Activated T-helper 9 cell treated with anti-CD3 and anti-CD28 coated beads, Interleukin-2, amount 50 U/mL, for 16 hours (primary cell): ENCODE data around the gene SLC9A3.
"Not testable (repeated sequence)": the region's sequence is repeated elsewhere in the genome, so short reads cannot be mapped to it uniquely, and the experiment has no call there.

Experiments used
- DNase-seq: peaks from one replicate; pipeline ENCODE4 v3.0.0-alpha.2; 2020; ENCODE audit warnings: low read depth

SLC9A3 gene

DNA sequence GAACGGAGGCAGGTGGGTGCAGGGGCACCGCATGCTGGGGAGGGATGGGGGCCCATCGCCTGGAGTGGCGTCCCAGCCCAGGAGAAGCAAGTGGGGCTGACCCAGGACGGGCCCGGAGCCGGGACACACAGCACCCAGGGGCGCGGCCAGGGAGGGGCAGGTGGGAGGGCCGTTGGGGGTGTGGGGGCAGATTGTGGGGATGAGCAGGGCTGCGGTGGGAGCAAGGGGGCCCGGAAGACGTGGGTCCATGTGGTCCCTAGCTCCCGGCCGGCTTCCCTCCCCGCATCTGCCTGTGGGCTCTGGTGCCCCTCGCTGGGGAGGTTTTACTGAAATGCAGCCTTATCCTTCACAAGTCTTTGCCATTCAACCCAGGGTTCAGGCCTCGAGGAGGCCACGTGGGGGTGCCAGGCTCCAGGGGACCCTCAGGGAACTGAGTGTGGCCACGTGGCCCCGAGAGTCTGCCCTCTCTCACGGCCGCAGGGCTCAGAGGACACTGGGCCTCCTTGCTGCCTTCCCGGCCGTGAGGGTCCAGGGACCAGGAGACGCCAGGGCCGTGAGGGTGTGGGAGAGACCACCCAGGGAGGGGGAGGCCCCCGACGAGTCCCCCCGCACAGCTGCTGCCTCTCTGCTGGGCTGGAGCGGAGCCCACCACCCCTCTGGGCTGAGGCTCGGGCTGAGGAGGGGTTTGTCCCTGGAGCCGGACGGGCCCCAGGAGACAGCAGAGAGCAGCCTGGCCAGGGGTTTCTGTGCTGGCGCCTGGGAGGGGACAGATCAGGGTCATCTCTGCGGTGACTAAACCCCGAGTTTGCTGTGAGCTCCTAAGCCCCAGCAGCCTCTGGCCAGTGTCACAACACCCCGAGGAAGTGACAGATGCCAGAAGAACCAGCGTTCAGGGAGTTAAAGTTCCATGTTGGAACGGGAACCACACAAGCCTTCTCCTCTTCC is 35.2 kb downstream of the SLC9A3 start:
- DNase-seq = no peak

DNA sequence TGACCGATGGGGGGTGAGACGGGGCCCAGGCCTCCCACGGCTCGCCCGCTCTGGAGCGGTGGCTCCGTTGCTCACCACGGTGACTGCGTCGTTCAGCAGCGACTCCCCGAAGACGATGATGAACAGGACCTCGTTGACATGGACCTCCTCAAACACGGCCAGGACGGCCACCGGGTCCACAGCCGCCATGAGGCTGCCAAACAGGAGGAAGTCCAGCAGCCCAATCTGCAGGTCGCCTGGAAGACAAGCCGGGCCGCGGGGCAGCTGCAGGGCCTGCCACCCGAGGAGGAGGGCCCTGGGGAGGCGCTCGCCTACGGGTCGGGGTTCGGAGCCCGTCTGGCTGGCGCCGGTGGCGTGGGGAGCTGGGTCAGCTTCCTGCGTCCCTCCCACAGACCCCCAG is 36.0 kb downstream of the SLC9A3 start:
- no peak for DNase-seq

DNA sequence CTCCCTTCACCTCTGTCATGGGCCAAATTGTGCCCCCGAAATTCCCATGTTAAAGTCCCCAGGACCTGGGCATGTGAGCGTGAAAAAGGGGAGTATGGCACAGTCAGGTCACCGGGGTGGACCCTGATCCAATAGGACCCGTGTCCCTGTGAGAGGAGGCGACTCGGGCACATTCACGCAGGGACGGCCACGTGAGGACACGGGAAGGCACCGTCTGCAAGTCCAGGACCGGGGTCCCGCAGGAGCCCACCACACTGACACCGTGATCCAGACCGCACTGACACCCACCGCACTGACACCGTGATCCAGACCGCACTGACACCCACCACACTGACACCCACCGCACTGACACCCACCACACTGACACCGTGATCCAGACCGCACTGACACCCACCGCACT is 37.7 kb downstream of the SLC9A3 start:
- DNase-seq = not testable (repeated sequence)

DNA sequence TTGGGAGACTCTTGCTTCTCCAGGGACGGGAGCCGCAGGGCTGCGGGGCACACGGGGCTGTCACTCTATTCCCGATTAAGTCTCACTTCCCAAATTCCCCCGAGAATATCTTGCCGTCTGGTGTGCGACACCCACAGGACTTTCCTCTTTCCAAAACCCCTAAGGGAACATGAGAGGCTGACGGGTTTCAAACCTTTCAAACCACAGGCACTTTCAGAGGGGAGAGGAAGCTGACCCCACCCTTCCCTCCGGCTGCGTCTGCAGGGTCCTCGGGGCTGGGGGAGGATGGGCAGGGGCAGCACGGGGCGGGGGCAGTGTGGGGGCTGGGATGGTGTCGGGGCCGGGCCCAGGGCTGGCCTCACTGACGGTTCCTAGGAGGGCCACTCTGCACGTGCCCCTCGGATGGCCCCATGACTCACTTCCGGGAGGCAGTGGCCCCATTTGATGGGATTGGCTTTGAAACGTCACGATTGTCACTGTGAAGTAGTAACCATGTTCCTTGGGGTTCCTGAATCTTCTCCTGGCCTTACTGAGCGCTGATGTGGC is 38.2 kb downstream of the SLC9A3 start:
- DNase-seq = no peak

DNA sequence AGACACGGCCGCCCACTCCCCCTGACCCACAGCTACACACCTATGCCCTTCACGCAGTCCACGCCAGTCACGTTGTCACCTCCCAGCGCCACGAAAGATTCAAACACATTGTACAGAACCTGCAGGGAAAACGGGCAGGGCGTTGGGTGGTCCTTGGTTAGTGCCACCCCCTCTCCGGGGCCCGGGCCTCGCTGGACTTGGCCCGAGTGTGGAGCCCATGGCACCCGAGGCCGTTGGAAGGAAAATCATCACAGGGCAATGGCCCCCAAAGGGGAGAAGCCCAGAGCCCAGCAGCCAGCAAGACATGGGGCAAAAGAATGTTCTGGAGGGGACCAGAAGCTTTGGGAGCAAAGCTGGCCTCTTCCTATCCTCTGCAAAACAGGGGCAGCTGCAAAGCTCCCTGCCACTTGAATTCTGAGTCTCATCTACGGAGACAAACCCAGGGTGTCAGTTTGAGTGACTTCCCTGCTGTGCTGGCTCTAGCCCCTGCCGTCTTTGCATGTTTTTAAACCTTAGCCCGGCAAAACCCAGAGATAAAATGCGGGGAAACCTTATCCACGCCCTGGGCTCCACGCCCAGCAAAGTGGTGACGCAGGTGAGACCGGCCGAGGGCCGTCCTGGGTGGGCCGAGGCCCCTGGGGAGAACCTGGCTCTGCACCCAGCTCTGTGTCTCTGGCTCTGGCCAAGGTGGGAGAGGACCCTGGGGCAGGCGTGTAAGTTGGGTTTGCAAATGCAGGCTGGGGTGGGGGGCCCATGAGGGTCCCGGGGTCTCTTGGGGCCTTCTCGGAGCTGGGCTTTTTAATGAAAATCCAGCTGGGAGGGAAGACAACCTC is 38.9 kb downstream of the SLC9A3 start:
- DNase-seq = no peak

DNA sequence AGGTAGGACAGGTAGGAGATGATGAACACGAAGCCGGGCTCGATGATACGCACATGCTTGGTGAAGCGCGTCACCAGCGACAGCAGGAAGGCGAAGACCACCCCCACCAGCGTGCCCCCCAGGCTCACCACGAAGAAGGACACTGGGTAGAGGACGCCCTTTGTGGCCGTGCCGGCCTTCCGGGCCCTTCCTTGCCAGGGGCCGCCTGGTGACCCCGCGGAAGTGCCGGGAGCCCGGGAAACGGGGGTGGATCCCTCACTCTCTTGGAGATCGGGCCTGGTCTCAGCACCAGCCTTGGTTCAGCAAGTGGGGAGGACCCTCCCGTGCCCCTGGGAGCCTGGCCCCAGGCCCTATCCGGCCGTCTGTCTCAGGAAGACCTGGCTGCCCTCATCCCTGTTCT is 39.7 kb downstream of the SLC9A3 start:
- DNase-seq = no peak

DNA sequence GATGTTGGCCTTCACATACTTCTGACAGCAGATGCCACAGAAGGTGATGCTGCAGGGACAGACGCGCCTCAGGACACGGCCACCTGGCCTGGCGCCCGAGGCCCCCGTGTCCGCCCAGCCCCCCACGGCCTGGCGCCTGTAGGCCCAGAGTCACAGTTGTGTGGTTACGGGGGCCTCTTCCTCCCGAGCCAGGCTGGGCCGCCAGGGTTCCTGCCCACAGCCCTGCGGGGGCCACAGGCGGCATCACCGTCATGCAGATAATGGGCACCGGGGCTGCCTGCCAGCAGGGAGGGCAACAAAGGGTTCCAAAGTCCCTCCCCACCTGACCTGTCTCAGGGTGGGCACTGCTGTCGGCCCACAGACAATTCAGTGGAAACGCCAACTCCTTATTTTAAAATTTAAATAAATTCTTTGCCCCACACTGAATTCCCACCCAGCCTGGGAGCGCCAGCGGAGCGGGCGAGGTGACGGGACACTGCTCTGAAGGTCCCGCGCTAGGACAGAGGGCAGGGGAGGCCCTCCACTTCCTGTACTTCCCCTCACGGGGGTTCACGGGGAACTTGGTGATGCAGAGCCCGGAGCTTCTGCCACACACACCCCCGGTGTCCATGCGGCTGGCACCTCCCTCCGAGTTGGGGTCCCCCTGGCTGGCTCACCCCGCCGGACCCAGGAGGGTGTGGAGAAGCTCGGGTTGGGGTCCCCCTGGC is 40.7 kb downstream of the SLC9A3 start:
- no peak for DNase-seq

DNA sequence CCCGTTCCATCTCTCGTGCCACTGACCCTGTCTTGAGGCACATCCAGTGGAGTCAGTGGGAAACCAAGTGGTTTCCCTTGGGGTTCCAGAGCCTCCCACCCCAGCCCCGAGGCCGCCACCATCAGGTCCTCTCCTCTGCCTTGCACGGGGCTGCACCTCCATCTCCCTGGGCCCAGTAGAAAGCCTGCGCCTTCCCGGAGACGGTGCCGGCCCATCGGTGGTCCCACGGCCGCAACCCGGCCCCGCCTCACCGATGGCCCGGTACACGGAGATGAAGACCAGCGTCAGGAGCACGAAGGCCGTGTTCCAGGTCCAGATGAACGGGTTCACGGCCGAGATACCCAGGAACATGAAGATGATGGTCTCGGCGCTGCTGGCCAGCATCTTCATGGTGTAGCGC is 41.2 kb downstream of the SLC9A3 start:
- no peak for DNase-seq

DNA sequence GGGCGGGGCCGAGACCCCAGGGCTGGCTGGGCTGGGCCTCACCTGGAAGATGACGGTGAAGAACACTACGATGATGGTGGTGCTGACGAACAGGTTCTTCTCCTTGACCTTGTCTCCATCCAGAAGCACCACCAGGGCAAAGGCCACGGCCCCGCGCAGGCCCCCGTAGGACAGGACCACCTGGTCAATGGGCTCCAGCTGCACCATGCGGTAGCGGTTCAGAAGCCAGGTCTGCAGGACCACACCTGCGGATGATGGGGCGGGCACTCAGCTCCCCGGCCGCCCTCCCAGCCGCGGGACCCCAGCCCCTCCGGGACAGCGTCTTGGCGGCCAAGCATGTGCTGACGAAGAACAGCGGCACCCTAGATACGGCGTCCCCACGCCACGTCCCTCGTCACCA is 41.7 kb downstream of the SLC9A3 start:
- no peak for DNase-seq

DNA sequence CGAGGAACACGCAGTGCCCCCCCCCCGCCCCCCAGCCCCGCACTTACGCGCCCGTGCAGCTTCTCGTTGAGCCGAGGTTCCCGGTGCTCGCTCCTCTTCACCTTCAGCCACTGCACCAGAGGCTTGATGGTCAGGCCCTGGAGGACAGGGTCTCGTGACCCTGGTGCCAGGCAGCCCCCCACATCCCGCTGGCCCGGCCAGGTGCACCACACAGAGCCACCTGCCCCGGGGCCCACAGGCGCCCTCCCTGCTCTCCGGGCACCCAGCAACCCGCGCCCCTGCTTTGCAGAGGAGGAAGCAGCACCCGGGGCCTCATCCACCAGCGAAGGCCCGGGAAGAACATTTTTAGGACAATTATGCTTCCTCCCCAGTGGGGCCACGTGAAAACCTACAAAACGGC is 42.2 kb downstream of the SLC9A3 start:
- no peak for DNase-seq

DNA sequence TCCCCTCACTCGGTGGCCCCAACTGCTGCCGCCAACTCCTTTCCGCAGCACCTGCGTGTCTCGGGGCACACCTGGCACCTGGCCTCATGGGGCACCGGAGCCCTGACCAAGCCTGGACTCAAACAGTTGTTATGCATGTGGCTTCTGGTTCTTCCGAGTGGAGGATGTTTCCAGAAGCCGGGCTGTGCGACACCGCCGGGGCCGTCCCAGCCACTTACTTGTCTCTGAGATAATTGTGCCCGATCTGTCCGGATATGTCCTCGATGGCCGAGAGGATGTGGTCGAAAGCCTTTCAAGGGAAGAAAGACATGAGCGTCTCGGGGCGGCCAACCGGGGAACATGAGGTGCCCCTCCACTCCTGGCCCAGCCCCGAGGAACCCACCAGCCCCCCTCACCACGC is 42.9 kb downstream of the SLC9A3 start:
- DNase-seq = no peak

DNA sequence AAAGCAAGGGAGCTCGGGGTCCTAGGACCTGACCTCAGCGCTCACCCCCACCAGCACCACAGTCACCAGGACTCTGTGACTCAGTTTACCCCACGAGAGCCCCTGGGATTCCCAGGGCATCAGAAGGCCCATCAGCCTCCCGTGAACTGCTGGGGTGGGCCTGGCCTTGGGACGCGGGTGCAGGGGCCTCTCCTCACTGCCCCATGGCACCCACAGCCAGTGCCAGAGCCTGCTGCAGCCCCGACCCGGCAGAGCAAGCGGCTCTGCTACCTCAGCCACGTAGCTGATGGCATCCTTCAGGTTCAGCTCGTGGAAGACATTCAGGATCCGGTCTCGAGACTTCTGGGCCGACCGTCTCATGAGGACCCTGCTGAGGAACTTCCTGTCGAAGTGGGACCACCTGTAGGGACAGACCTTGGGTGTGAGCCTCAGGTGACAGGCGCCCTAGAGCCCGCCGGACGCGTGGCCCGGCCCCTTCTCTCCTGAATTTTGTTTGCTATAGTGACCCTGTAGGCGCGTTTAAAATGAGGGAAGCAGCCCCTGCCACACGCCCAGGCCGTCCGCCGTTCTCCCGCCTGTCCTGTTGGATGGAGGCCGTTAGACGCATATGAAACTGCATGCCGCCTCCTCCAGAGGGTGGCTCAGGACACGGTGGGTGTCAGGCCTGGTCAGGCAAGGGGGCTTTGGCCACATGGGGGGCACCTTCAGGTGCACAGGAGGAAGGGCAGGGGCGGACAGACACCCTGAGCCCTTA is 44.5 kb downstream of the SLC9A3 start:
- no peak for DNase-seq

DNA sequence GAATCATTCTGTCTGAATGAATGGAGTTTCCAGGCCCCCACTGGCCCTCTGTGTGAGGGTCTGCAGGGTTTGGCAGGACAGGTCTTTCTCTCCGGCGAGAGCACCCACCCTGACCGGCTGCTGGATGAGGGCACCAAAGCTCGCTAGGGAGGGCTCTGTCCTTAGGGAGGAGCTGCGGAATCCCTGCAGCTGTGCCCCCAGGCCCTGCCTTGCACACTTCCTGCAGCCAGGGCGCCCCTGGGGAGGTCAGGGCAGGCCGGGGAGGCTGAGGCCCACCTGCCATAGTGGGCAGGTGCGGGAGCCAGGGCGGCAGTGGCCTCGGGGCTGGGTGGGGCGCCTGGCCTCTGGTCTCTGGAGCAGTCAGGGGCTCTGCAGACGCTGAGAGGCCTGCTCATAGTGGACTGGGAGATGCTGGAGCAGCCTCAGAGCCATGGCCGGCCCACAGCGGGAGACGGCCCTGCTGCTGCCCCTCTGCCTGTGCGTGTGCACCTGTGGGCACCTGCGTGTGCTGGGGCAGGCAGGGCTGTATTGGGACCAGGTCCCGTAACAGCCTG is 45.2 kb downstream of the SLC9A3 start:
- no peak for DNase-seq

DNA sequence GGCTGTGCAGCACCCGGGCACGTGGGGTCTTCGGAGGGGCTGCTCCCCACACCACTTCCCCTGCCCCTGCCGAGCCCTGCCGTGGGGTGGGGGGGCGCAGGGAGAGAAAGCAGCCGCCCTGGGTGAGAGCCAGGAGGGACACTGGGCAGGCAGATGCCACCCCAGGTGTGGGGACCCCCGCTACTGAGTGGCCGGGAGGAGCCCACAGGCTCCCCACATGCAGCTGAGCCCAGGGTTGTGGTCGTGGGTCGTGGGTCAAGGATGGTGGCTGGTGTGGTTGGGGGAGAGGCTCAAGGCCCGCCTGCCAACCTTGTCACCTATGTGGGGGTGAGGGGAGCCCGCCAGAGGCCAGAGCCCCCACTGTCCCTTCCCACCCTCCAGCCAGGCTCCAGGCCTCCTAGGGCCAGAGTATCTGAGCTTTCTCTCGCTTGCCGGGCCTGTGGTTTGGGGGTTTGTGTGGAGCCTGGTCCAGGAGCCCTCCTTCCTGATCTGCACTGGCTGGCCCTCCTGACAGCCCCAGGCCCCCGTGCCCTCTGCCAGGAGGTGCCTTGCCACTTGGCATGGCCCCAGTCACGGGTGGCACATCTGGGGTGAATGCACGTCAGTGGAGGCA is 45.8 kb downstream of the SLC9A3 start:
- DNase-seq = no peak

DNA sequence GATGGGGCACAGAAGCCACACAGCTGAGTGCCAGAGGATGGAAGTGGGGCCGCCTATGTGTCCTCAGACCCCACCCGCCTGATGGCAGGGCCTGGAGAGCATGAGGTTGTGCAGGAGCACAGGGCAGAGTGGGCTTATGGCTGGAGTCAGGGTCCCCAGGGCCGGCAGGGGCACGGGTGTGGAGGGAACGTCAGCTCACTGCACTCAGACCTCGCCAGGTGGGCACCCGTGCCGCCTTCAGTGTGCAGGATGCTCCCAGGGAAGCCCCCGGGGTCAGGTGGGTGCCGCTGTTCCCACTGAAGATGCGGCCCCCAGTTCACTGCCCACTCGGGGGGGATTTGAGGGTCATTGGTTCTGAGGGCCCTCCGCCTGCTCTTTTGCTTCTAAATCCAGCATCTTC is 46.4 kb downstream of the SLC9A3 start:
- no peak for DNase-seq

DNA sequence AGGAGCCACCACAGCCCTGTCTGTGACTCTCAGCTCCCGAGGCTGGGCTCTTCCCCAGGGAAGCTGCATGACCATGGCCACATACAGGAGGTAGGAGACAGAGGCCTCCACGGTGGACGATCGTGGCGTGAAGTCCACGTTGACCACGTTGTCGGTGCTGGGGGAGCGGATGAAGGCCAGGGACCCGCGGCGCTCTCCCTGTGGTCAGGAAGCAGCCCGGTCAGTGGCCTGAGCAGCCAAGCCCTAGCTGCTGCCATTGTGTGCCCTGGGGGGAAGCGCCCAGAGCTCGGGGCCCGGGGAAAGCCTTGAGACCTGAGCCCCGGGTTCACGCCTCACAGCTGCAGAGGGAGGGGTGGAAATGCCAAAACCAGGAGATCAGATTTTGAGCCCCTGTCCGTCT is 47.0 kb downstream of the SLC9A3 start:
- no peak for DNase-seq

DNA sequence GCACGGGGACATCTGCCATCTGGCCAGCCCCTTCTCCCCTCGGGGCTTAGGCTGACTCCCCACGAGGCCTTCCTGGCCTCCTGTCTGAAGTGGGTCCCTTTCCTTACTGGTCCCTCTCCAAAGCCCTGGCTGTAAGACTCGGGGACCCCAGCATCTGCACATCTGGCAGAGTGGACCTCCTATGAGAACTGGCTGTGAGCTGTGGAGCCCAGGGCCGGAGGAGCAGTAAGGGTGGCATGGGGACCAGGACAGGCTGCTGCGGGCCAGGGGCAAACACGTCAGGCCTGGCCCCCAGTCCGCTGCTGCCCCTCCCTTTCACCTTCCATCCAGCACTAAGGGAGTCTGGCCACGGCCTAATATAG is 47.5 kb downstream of the SLC9A3 start:
- DNase-seq = no peak

DNA sequence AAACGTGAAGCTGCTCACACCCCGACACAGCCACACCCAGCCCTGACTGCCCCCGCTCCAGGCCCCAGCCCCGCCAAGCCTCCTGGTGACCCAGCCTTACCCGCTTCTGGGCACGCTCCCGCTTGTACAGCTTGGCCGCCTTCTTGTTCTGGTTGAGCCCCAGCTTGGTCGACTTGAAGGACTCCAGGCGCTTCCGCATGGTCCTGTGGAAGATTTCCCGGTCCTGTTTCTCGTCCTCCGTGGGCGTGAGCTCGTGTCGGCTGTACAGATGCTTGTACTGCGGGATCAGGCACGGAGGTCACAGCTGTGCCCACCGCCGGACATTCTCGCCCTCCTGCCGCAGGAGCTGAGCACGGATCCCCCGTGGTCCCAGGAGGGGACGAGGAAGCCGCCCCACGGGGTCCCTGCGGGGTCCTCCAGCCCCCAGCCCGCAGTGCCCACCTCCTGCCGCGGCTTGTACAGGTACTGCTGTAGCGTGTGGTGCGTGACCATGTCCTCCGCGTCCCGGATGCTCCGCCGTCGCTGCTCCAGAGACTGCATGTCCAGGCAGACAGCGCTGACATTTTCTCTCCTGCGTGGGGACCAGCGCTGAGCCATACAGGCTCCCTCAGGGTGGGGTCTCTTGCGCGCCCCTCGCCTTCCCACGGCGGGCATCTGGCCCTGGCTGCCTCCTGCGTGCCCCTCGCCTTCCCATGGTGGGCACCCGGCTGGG is 48.0 kb downstream of the SLC9A3 start:
- no peak for DNase-seq

DNA sequence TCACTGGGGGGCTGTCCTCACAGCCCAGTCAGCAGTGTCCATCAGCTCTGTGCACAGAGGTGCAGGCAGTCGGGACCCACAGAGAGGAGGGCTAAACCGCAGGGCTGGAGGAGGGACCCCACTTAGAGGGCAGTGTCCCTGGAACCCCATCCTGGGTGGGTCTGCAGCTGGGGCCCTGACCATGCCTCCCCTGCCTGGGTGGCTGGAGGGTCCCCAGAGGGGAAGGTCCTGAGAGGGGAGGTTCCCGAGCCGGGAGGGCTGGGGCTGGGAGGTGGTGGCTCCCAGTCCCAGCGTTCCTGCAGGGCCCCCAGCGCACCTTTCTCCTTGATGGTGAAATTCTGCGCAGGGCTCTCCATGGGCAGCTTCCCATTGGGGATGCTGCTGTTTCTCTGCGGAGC is 48.5 kb downstream of the SLC9A3 start:
- no peak for DNase-seq
